Left hindlimb (tissue), 1 donor: ENCODE data around the gene DCXR.

Source experiments
- DNase-seq: peaks from one replicate; pipeline ENCODE4 v3.0.0-alpha.2; 2018

The DCXR gene

GRCh38 chr17:82021107-82021899, 16.2 kb downstream of the DCXR start:
- DNase-seq, result peak; percentile 76

- DNase-seq, result no peak
Measured at GRCh38 chr17:82020572-82021106, 16.9 kb downstream of the DCXR start.

DNA sequence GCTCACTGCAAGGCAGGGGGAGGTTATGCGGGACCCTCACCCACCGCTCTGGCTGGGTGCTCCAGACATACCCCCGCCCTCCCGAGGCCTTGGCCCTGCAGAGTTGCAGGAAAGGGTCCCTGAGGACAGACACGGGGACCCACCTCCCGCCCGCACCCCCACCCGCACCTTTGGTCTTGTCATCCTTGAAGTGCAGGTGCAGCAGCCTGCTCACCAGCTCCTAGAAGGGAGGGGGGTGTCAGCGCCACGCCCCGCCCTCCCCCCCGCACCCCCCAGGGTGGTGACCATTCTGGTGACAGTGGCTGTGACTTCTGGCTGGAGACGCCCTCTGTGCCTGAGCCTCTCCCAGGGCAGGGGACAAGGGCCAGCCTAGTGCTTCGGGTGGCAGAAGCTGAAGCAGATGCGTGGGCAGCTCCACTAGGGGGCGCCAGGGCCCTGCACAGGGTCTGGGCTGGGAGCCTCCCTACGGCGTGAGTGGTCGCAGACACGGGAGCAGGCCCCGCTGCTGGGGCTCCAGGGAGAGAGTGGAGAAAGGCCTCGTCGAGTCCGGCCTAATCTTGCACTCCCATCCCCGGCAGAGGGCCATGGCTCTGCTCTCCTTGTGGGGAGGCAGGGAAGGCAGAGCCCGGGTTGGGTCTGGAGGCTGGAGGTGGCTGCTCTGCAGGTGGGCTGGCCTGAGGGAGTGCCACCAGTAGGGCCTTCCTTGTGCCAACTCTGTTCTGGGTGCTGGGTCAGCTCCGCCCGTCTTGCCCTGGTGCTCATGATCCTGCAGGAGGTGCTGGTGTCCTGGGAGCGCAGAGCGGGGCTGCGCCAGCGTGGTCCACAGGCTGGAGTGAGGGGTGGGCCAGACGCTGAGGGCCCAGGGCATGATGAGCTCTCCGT, 17.6 kb downstream of the DCXR start:
- DNase-seq, result no peak

- no peak for DNase-seq
Measured at GRCh38 chr17:82018989-82019689, 18.4 kb downstream of the DCXR start.

GRCh38 chr17:82018152-82018988, 19.1 kb downstream of the DCXR start:
- no peak for DNase-seq

GRCh38 chr17:82017612-82018151, 19.8 kb downstream of the DCXR start:
- DNase-seq, result no peak

- DNase-seq, result no peak
Measured at GRCh38 chr17:82016875-82017459, 20.5 kb downstream of the DCXR start.

- DNase-seq, result no peak
Measured at GRCh38 chr17:82016061-82016874, 21.2 kb downstream of the DCXR start.

DNA sequence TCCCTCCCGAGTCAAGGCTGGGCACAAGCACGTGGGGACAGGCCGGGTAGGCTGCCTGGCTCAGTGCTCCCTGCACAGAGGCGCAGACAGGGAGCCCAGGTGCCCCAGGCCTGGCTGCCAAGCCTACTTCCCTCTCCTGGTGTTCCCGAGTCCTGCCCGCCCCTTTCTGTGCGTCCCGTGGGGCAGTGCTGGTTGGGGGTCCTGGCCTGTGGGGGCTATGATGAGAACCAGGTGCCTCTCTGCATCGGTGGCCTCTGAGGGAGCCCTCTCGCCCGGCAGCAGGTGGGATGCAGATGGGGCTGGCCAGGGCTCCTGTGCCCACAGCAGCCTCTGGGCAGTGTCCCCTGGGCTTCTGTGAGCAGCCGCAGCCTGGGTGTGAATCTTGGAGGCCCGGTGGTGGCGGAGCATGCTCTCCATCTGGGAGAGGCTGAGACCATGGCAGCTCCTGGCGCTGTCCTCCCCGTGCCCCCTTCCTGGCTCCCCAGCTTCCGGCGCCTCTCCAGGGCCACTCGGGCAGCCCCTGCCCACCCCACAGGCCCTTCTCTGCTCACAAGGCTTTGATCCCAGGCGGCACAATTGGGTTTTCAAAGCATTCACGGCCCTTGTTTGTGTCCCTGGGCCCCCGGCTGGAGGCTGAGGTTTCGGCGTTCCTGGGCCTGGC, 22.1 kb downstream of the DCXR start:
- no peak for DNase-seq

- no peak for DNase-seq
Measured at GRCh38 chr17:82014971-82015310, 22.6 kb downstream of the DCXR start.

DNA sequence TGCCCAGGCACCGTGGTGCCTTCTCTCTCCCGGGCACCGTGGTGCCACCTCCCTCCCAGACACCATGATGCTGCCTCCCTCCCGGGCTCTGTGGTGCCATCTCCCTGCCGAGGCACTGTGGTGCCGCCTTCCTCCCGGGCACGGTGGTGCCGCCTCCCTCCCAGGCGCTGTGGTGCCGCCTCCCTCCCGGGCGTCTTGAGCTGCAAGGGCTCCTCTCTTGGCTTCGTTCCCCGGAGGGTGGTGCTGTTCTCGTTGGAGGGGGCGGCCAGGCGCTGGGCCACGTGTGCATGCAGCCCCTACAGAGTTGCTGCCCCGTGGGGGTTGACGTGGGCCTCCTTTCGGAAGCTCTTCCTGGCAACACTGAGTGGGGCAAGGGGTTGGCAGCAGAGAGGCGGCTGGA, 23.1 kb downstream of the DCXR start:
- DNase-seq, result no peak

GRCh38 chr17:82013772-82014321, 23.6 kb downstream of the DCXR start:
- no peak for DNase-seq

- peak; percentile 79 for DNase-seq
Measured at GRCh38 chr17:82013341-82013740, 24.2 kb downstream of the DCXR start.

GRCh38 chr17:82012640-82013295, 24.7 kb downstream of the DCXR start:
- DNase-seq, result no peak

GRCh38 chr17:82012261-82012639, 25.2 kb downstream of the DCXR start:
- DNase-seq, result no peak

DNA sequence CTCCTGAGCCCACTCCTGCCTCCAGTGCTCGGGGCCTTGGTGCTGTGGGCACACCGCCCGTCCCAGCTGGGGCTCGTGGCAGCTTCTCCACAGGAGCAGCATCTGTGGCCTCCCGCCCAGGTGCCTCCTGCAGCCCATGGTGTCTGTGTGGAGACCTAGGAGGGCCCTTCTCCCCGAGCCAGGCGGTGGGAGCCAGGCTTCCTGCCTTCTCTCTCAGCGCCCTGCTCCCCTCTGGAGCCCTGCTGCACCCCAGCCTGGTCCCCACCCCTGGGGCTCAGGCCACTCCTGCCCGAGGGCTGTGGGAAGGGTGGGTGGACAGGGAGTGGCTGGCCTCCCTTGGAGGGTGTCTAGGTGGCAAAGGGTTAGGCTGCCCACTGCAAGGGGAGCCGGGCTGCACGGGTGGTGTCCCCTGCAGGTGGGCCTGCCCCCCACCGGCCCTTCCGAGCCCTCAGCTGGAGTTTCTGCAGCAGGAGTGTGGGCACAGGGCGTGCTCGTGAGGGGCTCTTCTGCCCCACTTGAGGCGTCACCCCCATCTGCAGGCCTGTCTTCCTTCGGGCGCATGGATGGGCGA, 25.8 kb downstream of the DCXR start:
- DNase-seq, result no peak

DNA sequence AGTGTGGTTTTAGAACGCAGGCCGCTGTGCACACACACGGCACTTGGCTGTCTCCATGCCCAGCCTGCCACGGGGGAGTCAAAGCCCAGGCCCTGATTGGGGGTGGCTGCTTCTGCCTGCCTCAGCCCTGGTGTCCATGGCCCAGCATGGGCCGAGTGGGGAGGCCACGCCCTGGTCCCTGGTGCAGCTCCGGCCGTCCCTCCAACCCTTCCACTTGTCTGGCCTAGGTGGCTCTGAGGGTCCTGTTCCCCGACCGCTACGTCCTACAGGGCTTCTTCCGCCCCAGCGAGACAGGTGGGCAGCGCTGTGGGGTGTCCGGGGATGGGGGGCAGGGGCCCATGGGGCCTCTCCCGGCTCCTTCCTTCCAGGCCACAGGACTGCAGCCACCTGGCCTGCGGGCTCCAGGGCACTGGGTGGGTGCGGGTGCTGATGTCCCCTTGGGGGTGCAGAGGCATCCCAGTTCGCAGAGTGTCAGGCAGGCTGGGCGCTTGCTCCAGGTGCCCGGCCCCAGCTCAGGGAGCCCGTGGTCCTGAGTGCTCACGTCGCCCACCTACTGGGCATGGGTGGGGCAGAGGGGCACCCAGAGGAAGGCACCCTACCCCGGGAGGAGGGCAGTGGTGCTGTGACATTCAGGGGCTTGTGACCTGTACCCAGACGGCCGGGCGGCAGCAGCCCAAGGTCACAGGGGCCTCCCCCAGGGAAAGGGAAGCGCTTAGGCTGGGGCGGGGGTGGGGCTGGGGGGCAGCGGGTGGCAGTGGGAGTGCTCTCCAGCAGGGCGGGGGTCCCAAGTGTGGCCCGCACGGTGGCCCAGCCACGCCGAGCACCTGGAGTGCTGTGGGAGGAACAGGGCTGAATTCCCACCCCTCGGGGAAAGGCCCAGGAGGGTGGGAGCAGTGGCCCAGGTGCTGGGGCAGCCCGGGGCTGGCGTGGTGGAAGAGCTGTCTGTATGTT, 26.6 kb downstream of the DCXR start:
- DNase-seq, result no peak

DNA sequence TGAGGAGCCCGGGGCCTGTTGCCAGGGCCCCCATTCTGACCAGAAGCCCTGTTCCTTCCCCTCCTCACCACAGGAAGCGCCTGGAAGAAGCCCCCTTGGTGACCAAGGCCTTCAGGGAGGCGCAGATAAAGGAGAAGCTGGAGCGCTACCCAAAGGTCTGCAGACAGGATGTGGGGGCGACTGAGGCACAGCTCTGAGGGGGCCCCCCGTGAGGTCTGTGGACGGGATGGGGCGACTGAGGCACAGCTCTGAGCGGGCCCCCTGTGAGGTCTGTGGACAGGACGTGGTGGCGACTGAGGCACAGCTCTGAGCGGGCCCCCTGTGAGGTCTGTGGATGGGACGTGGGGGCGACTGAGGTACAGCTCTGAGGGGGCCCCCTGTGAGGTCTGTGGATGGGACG, 28.1 kb downstream of the DCXR start:
- DNase-seq, result no peak
